HUES48 (cell line): Measurements from ENCODE around the gene TCTN1.
A peak's percentile ranks its signal among the peaks of the same experiment; 100 is the strongest.
"Not testable (repeated sequence)": the region's sequence is repeated elsewhere in the genome, so short reads cannot be mapped to it uniquely, and the experiment has no call there.

Source experiments
- H3K27ac ChIP-seq: one replicate; pipeline ENCODE4 v1.7.0; 2013; ENCODE audit warnings: low read depth, low read length, inconsistent platforms
- H3K27me3 ChIP-seq: 2 replicates; pipeline ENCODE4 v1.6.1; 2013; ENCODE audit warnings: mild to moderate bottlenecking, low read length; ENCODE audit not compliant: control insufficient read depth, insufficient read depth
- H3K36me3 ChIP-seq: 2 replicates; pipeline ENCODE4 v1.6.1; 2013; ENCODE audit warnings: low read length; ENCODE audit not compliant: control insufficient read depth, insufficient read depth
- H3K4me1 ChIP-seq: 2 replicates; pipeline ENCODE4 v1.6.1; 2013; ENCODE audit warnings: mild to moderate bottlenecking, low read length; ENCODE audit not compliant: control insufficient read depth, insufficient read depth
- H3K4me3 ChIP-seq: 2 replicates; pipeline ENCODE4 v1.5.1; 2013; ENCODE audit warnings: mild to moderate bottlenecking, low read depth, low read length
- H3K9ac ChIP-seq: 2 replicates; pipeline ENCODE4 v1.6.1; 2013; ENCODE audit warnings: mild to moderate bottlenecking, low read depth, low read length, moderate library complexity
- H3K9me3 ChIP-seq: 2 replicates; pipeline ENCODE4 v1.6.1; 2013; ENCODE audit warnings: low read length; ENCODE audit not compliant: control insufficient read depth, insufficient read depth

TCTN1 gene

GRCh38 chr12:110640275-110641025 is 26.5 kb downstream of the TCTN1 start:
- Histone ChIP-seq H3K4me1 (peaks cover 7% of the 10 kb centered on the region; the same call in 1 of the 2 replicates), H3K9me3 (no peaks in the 10 kb centered on the region), H3K27ac (no peak overlapping the region), H3K27me3 (no peaks in the 10 kb centered on the region), H3K9ac (no peak overlapping the region), H3K4me3 (no peak overlapping the region), H3K36me3 (no peaks in the 10 kb centered on the region; the same call in 1 of the 2 replicates)

DNA sequence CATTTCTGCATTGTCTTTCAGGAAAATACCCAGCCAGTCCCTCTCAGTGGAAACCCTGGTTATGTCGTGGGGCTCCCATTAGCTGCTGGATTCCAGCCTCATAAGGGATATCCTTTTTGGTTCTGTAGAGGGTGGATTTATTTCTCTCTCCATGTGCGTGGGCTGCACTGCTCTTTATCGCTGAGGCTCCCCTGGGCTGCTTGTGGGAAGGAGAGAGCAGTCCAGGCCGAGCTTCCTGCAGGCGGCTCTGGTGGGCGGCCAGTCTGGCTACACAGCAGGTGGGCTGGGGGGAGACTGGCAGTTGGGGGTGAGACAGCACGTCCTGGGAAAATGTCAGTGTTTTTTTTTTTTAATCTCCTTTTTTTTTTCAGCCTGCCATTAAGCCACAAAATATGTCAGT is 27.6 kb downstream of the TCTN1 start:
- H3K9me3 ChIP-seq = no peaks in the 10 kb centered on the region
- H3K27me3 ChIP-seq = no peaks in the 10 kb centered on the region
- H3K36me3 ChIP-seq = no peaks in the 10 kb centered on the region; the same call in 1 of the 2 replicates
- no peak overlapping the region for H3K4me3 ChIP-seq
- H3K9ac ChIP-seq = no peak overlapping the region
- peak overlapping the region; percentile 11 for H3K27ac ChIP-seq
- peaks cover 7% of the 10 kb centered on the region; the same call in 1 of the 2 replicates for H3K4me1 ChIP-seq

GRCh38 chr12:110647631-110648040 is 33.7 kb downstream of the TCTN1 start:
- Histone ChIP-seq H3K36me3 (no peaks in the 10 kb centered on the region), H3K9me3 (no peaks in the 10 kb centered on the region), H3K9ac (no peak overlapping the region), H3K27me3 (no peaks in the 10 kb centered on the region), H3K4me3 (no peak overlapping the region), H3K27ac (no peak overlapping the region), H3K4me1 (no peaks in the 10 kb centered on the region)

GRCh38 chr12:110649341-110649847 is 35.5 kb downstream of the TCTN1 start:
- no peak overlapping the region for H3K9ac ChIP-seq
- H3K9me3 ChIP-seq = no peaks in the 10 kb centered on the region
- H3K36me3 ChIP-seq = no peaks in the 10 kb centered on the region
- no peak overlapping the region for H3K4me3 ChIP-seq
- no peaks in the 10 kb centered on the region for H3K27me3 ChIP-seq
- H3K27ac ChIP-seq = no peak overlapping the region
- H3K4me1 ChIP-seq = peaks cover 5% of the 10 kb centered on the region

DNA sequence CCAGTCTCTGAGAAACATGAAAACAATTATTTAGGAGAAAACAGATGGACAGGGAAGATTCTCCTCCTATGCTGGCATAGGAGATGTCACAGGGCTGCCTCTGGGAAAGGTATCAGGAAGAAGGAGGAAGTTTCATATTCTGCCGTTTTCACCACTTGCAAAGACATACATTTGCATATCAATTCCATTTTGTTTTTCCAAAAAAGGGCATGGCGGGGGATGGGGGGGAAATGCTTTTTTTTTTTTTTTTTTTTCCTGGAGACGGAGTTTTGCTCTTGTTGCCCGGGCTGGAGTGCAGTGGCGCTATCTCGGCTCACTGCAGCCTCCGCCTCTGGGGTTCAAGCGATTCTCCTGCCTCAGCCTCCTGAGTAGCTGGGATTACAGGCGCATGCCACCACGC is 40.3 kb downstream of the TCTN1 start:
- not testable (repeated sequence) for H3K27ac ChIP-seq, H3K9ac ChIP-seq, H3K4me1 ChIP-seq, H3K9me3 ChIP-seq, H3K4me3 ChIP-seq, H3K36me3 ChIP-seq, H3K27me3 ChIP-seq

DNA sequence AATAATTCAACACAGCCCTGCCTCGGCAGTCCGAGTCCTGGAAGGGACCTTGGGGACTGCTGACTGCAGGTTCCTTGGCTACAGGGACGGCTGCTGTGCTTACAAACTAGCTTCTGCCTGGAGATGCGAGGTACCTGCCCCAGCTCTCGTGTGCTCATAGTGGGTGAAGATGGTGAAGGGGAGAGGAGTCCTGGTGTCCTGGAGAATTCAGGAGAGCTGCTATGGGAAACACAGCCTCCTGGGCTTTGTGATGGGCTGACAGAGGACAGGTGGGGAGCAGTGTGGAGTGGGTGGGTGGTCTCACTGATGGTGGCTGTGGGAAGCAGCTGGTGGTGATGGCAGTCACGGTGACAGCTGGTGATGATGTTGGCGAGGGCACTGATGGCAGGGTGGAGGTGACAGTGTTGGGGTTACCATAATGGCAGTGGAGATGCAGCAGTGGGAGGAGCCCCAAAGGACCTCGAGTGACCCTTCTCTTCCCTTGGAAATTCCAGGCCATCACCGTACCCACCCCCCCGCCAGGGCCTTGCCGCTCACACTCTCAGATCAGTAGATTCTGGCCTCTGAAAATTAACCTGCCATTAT is 42.2 kb downstream of the TCTN1 start:
- no peak overlapping the region for H3K9ac ChIP-seq
- peaks cover 5% of the 10 kb centered on the region for H3K4me1 ChIP-seq
- H3K9me3 ChIP-seq = no peaks in the 10 kb centered on the region
- no peaks in the 10 kb centered on the region for H3K36me3 ChIP-seq
- H3K4me3 ChIP-seq = no peak overlapping the region
- no peaks in the 10 kb centered on the region for H3K27me3 ChIP-seq
- no peak overlapping the region for H3K27ac ChIP-seq

DNA sequence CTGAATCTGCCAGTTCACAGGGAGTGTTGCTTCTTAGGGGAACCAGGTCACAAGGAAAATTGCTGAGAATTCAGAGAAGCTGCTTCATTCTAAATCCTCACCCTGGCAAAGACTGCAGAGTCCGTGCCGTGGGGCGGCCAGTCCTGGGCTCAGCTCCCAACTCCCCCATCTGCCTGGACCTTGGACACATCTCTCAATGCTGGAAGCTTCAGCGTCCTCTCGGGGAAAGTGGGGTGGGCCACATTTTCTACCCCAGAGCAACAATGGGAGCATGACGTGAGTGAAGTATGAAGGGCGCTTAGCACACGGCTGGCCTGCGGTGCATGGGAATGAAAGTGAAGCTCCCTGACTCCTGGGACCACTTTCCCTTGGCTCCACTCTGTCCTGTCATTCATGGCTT is 43.8 kb downstream of the TCTN1 start:
- peaks cover 5% of the 10 kb centered on the region for H3K4me1 ChIP-seq
- H3K4me3 ChIP-seq = no peak overlapping the region
- no peaks in the 10 kb centered on the region for H3K27me3 ChIP-seq
- no peaks in the 10 kb centered on the region for H3K9me3 ChIP-seq
- no peak overlapping the region for H3K9ac ChIP-seq
- no peak overlapping the region for H3K27ac ChIP-seq
- no peaks in the 10 kb centered on the region for H3K36me3 ChIP-seq

GRCh38 chr12:110658242-110658641 is 44.3 kb downstream of the TCTN1 start:
- no peaks in the 10 kb centered on the region for H3K27me3 ChIP-seq
- no peak overlapping the region for H3K9ac ChIP-seq
- no peak overlapping the region for H3K4me3 ChIP-seq
- peaks cover 5% of the 10 kb centered on the region for H3K4me1 ChIP-seq
- H3K36me3 ChIP-seq = no peaks in the 10 kb centered on the region
- no peak overlapping the region for H3K27ac ChIP-seq
- no peaks in the 10 kb centered on the region for H3K9me3 ChIP-seq

DNA sequence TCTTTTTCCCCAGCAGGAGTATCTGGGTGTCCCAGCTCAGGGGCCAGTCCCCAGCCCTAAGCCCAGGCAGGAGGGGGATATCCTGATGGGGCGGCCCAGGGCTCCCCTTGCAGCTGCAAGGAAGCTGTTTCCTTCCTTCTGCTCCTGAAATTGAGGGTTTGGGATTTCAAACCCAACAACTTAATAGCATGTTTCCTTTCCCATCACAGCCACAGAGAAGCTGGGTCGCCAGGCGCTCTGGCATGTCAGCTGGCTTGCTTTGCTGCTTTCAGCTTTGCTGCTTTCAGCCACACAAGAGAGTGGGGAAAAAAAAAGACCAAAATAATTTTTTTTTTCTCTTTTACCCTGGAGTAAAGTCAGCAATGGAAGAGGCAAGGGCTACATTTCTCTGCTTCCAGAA is 44.9 kb downstream of the TCTN1 start:
- Histone ChIP-seq H3K27me3 (no peaks in the 10 kb centered on the region), H3K36me3 (no peaks in the 10 kb centered on the region), H3K27ac (no peak overlapping the region), H3K4me1 (peaks cover 4% of the 10 kb centered on the region), H3K4me3 (no peak overlapping the region), H3K9ac (no peak overlapping the region), H3K9me3 (no peaks in the 10 kb centered on the region)

GRCh38 chr12:110661337-110661972 is 47.5 kb downstream of the TCTN1 start:
- no peak overlapping the region for H3K4me3 ChIP-seq
- H3K9me3 ChIP-seq = no peaks in the 10 kb centered on the region
- no peak overlapping the region for H3K9ac ChIP-seq
- H3K27me3 ChIP-seq = no peaks in the 10 kb centered on the region
- no peaks in the 10 kb centered on the region for H3K4me1 ChIP-seq
- no peaks in the 10 kb centered on the region for H3K36me3 ChIP-seq
- H3K27ac ChIP-seq = no peak overlapping the region

DNA sequence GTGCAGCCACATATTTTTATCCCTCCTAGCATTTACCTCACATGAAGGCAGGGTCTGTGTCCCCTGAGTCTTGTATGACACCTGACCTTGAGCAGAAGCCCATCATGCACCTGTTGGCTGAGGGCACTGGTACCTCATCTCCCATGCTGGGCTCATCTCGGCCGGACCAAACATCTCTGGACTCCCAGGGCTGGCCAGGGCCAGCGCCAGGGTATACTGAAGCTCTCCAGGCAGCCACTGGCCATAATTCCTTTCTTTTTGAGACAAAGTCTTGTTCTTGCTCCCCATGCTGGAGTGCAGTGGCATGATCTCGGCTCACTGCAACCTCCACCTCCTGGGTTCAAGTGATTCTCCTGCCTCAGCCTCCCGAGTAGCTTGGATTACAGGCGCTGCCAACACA is 53.0 kb downstream of the TCTN1 start:
- Histone ChIP-seq H3K27me3 (no peaks in the 10 kb centered on the region), H3K36me3 (no peaks in the 10 kb centered on the region), H3K9ac (no peak overlapping the region), H3K4me3 (no peak overlapping the region), H3K27ac (no peak overlapping the region), H3K4me1 (no peaks in the 10 kb centered on the region), H3K9me3 (no peaks in the 10 kb centered on the region)
